ENCODE measurements around the gene TRPM4. TPM values are rescaled to one million over a fixed set of nuclear protein-coding genes. Genes with fewer than 3 reads are reported as not detected.
A peak's percentile ranks its signal among the peaks of the same experiment; 100 is the strongest.
"Not testable (repeated sequence)": the region's sequence is repeated elsewhere in the genome, so short reads cannot be mapped to it uniquely, and the experiment has no call there.

TRPM4 gene
- total RNA-seq, 2 donors from 2014 or later = 15.8 to 28.0 TPM

GRCh38 chr19:49196527-49197240 is 39.1 kb downstream of the TRPM4 start:
- no peaks in the 10 kb centered on the region for H3K9me3 ChIP-seq
- no peak overlapping the region for H3K4me3 ChIP-seq
- no peak for ATAC-seq
- no peak overlapping the region for H3K27ac ChIP-seq
- intact Hi-C loops (cut with DNase I) = no loop called here
- TF ChIP-seq POLR2A (IDR thresholded peaks at IDR 0.05) = no peak
- no peak for TF ChIP-seq CTCF (IDR thresholded peaks at IDR 0.05)
- H3K36me3 ChIP-seq (replicated peaks in 1 of 2; ENCODE audit: insufficient read depth in 1 of 2, low read depth in 2 of 2) = no peaks in the 10 kb centered on the region
- 81 to 89% methylated on average over 4 to 35 of the region's 40 CpGs for WGBS, 2 donors
- no peaks in the 10 kb centered on the region for H3K4me1 ChIP-seq
- no peaks in the 10 kb centered on the region for H3K27me3 ChIP-seq
- DNase-seq = no peak

- H3K9me3 ChIP-seq = no peaks in the 10 kb centered on the region
- ATAC-seq (peak; percentile 30), DNase-seq (no peak)
- no peak overlapping the region for H3K4me3 ChIP-seq
- no peaks in the 10 kb centered on the region for H3K36me3 ChIP-seq (replicated peaks in 1 of 2; ENCODE audit: insufficient read depth in 1 of 2, low read depth in 2 of 2)
- no peaks in the 10 kb centered on the region for H3K27me3 ChIP-seq
- 88 to 89% methylated on average over 29 of the region's 29 CpGs for whole genome bisulfite sequencing, 2 donors
- intact Hi-C loops (cut with DNase I) = loop anchor here (5.0 kb wide), 1 partner anchor 103 kb away; no protein-coding TSS in a partner anchor
- no peak overlapping the region for H3K27ac ChIP-seq
- TF ChIP-seq POLR2A (IDR thresholded peaks at IDR 0.05) (no peak), CTCF (IDR thresholded peaks at IDR 0.05) (no peak)
- H3K4me1 ChIP-seq = no peaks in the 10 kb centered on the region
Observed at GRCh38 chr19:49200238-49200862, 42.8 kb downstream of the TRPM4 start.

- Histone ChIP-seq H3K36me3 (replicated peaks in 1 of 2; ENCODE audit: insufficient read depth in 1 of 2, low read depth in 2 of 2) (no peaks in the 10 kb centered on the region), H3K4me1 (no peaks in the 10 kb centered on the region), H3K27me3 (no peaks in the 10 kb centered on the region), H3K27ac (no peak overlapping the region), H3K4me3 (no peak overlapping the region), H3K9me3 (no peaks in the 10 kb centered on the region)
- no peak for TF ChIP-seq POLR2A (IDR thresholded peaks at IDR 0.05)
- no peak for TF ChIP-seq CTCF (IDR thresholded peaks at IDR 0.05)
- intact Hi-C loops (cut with DNase I) = loop anchor here (5.0 kb wide), 1 partner anchor 104 kb away; no protein-coding TSS in a partner anchor
- ATAC-seq (no peak), DNase-seq (no peak)
- 80 to 87% methylated on average over 7 of the region's 7 CpGs for WGBS, 2 donors
Observed at GRCh38 chr19:49201042-49201441, 43.5 kb downstream of the TRPM4 start.

GRCh38 chr19:49205114-49205513 is 47.5 kb downstream of the TRPM4 start:
- H3K4me1 ChIP-seq = peaks cover 3% of the 10 kb centered on the region
- no peaks in the 10 kb centered on the region for H3K9me3 ChIP-seq
- WGBS, 2 donors = 61 to 85% methylated on average over 7 of the region's 7 CpGs
- DNase-seq = no peak
- TF ChIP-seq CTCF (IDR thresholded peaks at IDR 0.05) (no peak), POLR2A (IDR thresholded peaks at IDR 0.05) (no peak)
- intact Hi-C loops (cut with DNase I) = no loop called here
- H3K27me3 ChIP-seq = no peaks in the 10 kb centered on the region
- H3K36me3 ChIP-seq (replicated peaks in 1 of 2; ENCODE audit: insufficient read depth in 1 of 2, low read depth in 2 of 2) = no peaks in the 10 kb centered on the region
- no peak overlapping the region for H3K27ac ChIP-seq
- no peak for ATAC-seq
- H3K4me3 ChIP-seq = no peak overlapping the region

GRCh38 chr19:49209502-49209901 is 51.9 kb downstream of the TRPM4 start:
- H3K4me3 ChIP-seq; H3K9me3 ChIP-seq; H3K27me3 ChIP-seq; H3K27ac ChIP-seq; ATAC-seq; H3K36me3 ChIP-seq (replicated peaks in 1 of 2; ENCODE audit: insufficient read depth in 1 of 2, low read depth in 2 of 2); DNase-seq; intact Hi-C loops (cut with DNase I): not testable (repeated sequence)
- 61 to 64% methylated on average over 3 to 4 of the region's 4 CpGs for WGBS, 2 donors
- H3K4me1 ChIP-seq = peaks cover 21% of the 10 kb centered on the region

Data from body of pancreas (tissue), 4 donors.